Endometrium (tissue), 2 donors: ENCODE results near the gene RRM2.
"Not testable (repeated sequence)": the region's sequence is repeated elsewhere in the genome, so short reads cannot be mapped to it uniquely, and the experiment has no call there.

Experiments
- FAIRE-seq: peaks from 2 replicates; lab custom pipeline; 2012; peaks lifted over from hg19 to GRCh38; lab: Jason Lieb, UNC
- donor health status: control.
- donor health status: control.

The RRM2 gene

DNA sequence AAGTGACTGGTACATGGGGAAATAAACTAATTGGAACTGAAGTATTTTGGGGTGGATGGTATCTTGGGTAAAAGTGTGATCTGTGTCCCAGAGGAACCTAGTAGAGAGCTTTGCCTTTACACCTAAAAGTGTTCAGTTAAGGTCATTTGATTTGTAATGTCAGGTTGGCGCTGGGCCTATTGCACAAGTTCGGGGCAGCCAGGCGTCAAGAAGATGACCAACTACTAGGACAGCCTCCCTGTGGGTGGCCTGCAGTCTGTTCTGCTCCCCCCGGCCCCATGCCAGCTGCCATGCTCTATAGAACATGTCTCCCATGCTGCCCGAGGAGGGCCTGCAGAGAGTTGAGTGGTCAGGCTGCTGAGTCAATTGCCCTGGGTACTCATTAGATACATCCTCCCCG is 10.1 kb downstream of the RRM2 start:
- FAIRE-seq: no peak

DNA sequence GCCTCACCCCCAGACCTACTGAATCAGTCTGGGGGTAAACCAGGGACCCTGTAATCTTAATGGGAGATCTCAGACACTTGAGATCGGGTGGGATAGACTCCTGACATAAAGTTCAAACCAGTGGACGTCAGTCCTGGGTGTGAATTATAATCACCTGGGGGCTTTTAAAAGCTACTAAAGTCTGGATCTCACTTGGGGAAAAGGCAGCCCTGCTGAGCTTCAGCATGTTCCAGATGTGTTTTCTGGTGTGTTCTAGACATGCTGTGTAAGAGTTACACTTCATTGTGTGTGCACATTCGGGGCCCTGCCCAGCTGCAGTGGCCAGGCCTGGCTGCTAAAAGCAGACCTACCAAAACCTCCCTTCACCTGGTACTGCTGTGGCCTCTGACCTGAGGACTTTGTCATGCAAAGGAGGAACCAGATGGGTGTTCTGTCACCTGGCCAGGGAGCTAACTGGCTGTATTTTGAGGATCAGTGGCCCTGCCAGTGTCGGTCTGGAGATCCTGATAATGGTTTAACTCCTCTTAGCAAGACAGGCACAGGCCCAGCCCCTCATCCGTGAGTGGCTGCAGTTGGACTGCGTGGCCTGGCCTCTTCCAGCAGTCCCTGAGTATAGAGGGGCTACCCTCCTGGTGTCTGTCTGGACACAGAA is 10.6 kb downstream of the RRM2 start:
- FAIRE-seq: no peak

DNA sequence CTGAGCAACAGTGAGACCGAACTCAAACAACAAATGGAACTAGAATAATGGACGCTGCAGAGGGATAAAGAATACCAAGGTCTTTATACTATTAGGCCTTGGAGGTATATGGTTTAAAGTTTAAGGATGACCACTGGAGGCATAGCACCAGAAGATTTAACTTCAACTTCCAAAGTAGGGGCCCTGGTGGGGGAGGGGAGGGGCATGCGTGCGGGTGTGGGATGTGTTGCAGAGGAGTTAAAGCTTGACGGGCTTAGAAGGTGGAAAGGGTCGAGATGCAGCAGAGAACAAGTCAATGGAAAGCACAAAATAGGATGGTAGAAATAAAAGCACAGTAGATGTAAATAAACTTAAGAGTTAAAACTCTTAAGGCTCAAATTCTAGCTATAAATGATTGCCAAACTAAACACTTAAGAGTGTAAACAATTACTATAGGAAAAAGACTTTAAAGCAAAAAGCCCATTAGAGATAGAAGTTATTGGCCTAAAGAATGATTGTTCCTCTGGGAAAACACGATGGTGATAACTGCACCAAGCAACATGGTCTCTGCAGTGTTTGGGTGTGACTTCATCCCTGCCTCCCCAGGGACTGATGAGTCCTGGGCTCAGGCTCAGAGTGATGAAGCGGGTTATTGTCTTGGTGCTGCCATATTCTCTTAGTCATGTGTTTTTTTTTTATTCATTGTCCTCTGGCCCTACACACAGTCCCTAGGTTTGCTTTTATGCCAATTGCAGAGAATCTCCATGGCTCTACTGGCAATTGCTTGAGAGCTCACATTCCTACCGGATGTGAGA is 13.0 kb downstream of the RRM2 start:
- FAIRE-seq: no peak

DNA sequence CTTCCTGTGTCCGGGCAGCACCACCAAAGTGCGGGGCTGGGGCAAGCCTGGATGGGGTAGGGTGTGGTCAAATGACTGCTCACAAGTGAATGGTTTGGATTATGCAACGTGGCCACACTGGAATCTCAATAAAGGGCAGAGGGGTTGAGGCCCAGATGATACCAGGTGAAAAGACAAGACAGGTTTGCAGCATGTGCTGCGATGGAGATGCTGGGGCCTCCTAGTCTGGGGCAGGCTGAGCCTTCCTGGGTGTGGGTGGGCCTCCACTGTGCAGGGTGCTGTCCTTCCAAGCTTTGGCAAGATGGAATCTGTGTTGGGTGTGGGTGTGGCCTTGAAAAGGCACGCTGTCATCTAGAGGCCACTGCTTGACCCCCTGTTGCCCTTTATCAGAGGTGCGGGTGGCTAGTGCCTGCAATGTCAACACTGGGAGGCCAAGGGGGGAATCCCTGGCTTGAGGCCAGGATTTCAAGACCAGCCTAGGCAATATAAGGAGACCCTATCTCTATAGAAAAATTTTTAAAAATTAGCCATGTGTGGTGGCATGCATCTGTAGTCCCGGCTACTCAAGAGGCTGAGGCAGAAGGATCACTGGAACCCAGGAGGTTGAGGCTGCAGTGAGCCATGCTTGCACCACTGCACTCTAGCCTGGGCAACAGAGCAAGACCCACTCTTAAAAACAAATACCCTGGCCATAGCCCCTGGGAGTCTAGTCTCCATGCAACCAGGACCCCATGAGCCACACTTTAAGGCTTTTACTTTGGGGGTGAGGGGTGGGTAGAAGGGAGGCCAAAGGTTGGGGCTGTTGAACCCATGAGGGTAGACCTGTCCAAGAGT is 13.8 kb downstream of the RRM2 start:
- FAIRE-seq: no peak

DNA sequence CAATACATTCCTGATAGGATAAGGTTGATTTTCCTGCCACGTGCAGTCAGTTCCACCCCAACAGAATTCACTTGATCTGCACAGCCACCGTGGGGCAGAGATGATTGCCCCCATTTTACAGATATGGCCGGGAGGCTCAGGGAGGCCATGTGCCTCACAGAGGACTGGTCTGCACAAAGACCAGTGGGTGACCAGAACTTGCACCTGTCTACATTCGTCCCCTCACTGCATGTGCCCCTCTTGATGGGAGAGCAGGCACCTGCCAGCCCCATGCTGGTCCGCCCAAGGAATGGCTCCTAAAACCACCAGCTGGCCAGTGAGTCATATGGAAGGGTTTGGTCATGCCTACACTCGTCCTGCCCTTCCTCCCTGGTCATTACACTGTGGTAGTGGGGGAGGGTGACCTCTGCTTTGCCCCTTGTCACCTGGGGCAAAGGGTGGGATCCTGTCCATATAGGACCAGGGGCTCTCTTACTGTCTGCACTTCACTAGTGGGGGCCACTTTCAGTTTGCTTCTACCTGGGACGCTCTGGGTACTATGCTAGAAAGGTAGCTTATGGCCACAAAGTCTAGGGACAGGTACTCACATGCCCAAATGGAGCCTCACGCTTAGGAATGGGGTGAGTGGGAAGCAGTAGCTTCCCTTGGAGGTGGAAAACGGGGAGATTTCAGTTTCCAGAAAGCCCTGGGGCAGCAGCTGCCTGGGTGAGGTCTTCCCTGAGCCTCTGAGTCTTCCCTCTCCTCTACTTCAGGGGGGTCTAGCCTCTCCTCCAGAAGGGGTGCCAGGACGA is 14.7 kb downstream of the RRM2 start:
- FAIRE-seq: no peak

DNA sequence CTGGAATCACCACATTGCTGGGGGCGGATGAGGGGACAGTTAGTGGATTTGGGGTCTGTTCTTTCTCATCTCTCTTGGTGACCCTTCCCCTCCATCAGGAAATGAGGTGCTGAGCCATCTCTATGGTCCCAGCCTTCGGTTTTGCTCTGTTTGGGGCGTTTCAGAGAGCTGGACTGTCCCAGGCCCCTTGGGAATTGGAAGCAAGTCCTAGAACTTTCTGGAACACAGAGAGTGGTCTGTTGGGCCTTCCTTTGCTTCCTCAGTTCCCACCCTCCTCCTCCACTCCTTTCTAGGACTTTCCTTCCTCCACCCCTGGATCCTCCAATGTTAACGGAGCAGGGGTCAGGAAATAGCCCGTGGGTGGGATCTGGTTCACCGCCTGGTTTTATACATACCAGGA is 17.0 kb downstream of the RRM2 start:
- no peak for FAIRE-seq

DNA sequence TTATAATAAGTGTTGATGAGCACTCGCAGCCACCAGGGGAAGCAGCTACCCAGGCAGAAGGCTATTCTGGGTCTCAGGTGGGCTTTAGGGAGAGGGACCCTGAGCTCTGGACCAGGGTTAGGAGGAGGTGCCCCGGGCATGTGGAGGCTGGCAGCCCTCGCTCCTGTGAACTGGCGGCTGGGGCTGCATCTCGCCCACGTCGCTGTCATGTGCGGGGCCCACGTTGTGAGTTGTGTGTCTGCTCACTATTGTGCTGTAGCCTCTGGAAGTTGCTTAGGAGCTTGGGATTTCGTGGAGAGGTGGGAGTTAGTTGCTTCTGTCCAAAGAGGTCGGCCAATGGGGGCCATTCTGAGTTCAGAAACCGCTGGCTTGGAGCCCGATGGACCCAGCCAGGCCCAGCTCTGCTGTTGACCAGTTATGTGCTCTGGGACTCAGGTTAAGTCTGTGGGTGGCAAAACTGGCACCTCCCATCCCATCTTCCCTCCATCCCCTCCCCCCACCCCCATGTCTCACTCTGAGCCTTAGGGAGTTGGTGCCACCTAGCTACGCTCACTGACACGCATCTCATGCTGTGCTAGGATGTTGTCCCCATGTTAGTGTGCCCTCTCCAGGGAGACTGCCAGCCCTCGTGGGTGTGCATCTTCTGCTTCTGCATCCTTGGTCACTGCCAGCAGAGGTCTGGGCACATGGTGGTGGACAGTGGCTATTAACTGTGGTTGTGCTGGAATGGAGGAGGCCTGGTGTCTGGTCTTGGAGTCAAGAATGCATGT is 18.5 kb downstream of the RRM2 start:
- no peak for FAIRE-seq

DNA sequence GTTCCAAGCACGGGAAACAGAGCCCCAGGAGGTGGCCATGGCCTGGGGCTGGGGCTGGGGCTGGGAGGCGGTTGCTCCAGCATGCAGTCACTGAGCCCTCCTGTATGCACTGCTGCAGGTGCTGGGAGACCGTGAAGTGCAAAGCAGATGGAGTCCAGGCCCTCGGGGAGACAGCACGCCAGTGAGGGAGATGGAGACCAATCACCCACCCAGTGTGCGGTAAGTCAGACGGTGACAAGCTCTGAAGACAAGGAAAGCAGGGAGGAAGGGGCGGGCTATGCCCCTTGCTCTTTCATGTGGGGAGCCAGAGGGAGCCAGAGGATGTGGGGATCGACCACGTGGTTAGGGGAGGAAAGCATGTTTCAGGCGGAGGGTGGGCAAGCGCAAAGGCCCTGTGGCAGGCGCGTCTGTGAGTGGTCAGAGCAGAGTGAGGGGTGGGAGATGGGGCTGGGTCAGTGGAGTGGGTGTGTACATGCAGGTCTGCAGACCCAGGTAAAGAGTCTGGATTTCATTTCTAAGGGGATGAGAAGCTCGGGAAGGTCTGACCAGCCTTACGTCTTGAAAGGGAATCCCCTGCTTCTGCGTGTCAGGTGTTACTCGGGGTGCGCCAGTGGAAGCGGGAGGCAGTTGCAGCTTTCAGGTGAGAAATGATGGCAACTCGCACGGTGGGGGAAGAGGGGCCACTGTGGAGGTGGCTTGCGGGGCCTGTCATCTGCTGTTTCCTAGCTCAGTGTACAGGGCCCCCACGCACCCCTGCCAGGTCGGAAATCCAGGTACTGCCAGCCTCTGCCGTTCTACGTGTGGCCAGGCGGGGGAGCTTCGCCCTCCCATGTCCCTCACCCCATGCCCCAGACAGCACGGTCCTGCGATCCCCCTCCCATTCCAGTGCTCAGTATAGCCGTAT is 19.4 kb downstream of the RRM2 start:
- FAIRE-seq: no peak

DNA sequence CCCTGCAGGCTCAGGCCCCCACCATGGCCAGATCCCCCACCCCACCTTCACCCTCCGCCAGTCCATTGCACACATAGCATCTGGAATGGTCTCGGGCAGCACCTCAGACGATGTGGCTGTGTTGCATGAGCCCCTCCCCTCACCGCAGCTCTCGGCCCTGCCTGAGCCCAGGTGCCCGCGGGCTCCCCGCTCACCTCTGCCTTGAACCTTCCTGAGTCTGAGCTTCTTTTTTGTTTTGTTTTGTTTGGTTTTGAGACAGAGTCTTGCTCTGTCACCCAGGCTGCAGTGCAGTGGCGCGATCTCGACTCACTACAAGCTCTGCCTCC is 20.1 kb downstream of the RRM2 start:
- FAIRE-seq: no peak

DNA sequence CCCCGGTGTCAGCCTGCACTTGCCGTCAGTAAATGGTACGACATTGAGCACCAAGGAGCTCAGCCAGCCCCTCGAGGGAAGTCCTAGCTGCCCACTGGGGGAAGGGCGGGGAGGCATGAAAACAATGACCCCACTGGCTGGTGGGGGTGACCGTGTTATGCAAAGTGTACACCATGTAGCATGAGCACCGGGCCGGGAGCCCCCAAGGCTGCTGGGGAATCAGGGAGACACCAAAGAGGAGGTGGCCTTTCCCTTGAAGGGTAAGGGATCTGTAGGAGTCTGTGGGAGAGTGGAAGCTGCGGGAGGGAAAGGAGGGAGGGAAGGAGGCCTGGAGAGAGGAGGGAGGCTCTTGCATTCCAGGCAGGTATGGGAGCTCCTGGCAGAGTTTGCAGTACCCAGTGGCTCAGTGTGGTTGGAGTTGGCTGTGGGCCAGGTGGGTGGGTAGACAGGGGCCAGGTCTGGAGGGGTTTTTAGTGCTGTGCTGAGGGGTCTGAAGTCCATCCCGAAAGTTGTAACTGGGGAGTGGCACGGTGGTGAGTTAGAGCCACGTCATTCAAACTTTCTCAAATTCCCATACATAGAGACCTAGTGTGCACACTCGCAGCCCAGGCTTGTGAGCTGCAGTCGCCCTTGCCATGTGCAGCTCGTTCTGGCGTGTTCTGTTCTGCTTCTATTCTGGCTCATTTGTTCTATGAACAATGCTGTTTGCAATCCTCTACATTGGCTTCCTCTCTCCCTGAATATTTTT is 22.4 kb downstream of the RRM2 start:
- no peak for FAIRE-seq

DNA sequence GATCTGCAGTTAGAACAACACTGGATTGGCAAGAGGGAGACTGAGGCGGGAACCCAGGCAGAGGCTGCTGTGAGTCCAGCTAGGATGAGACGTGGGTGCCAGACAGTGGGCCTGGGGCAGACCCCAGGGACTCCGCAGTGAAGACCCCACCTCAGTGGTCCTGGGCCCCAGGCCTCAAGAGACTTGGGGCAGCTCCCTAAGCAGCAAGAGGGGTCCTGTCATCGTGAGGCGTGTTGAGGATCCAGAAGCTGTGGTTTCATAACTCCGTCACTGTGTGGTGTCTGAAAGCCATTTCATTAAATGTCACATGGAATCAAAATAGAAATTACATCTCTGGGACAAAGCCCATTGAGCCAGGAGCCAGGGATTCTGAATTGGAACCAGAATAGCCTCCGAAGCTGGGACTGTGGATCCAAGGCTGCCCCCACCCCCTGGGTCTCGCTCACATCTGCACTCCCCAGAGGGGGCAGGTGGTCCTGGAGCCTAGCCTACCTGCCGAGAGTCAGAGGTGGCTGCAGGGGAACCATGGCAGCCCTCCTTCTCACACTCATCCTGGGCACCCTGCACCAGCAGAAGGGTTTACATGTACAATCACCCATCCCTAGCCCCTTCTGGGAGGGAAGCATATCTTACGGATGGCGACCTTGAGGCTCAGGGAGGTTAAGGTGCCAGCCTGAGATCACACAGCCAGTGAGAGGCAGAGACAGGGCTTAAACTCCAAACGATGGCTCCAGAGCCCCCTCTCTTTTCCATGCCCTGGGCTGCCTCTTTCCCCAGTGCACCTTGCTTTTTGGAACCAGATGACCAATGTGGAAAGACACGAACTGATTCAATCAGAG is 23.2 kb downstream of the RRM2 start:
- no peak for FAIRE-seq

DNA sequence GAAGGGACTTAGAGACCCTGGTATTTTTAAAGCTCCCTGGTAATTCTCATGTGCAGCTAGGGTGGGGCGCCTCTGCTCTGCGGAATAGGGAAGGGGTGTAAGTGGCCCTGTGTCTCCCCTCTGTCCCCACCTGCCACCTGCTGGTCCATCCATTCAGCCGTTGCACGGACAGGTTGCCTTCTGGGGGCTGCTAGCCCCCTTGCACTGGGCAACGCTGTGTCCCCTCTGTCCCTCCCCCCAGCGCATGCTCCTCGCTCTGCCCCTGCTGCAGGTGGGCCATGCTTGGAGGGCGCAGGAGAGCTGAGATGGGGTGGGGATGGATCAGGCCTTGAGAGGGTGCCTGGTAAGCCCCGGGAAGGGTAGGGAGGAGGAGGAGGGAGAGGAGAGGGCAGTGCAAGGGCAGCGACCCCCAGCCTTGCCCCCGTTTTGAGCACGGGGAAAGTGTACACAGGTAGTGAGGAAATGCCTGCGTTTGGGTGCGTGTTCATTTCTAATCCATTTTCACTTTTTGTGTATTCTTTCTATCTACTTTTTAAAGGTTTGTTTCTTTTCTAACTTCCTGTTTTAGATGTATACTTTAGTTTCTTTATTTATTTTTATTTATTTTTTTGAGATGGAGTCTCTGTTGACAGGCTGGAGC is 23.9 kb downstream of the RRM2 start:
- no peak for FAIRE-seq

DNA sequence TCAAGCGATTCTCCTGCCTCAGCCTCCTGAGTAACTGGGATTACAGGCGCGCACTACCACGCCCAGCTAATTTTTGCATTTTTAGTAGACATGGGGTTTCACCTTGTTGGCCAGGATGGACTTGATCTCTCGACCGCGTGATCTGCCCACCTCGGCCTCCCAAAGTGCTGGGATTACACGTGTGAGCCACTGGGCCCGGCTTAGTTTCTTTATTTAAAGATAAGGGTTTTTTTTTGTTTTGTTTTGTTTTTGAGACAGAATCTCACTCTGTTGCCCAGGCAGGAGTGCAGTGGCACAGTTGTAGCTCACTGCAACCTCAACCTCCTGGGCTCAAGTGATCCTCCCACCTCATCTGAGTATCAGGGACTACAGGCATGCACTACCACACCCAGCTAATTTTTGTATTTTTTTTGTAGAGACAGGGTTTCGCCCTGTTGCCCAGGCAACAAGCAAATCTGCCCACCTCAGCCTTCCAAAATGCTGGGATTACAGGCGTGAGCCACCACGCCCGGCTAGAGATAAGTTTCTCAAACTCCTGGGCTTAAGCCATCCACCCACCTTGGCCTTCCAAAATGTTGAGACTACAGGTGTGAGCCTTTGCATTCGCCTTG is 24.6 kb downstream of the RRM2 start:
- not testable (repeated sequence) for FAIRE-seq

DNA sequence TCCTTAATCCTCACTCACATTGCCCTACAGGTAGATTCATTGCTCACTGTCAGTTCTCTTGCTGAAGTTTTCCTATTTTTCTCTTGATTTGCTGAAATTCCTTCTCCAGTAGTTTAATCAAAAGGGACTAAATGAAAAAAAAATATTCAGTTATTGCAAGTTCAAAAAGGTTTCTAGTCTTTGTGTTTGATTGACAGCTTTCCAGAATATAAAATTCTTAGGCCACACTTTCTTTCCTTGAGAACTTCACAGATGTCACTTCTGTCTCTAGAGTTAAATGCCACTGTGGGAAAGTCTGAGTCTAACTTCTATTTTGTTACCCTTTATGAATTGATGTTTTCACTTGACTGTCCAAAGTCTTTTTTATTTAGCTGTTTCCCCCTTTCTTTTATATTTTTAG is 25.7 kb downstream of the RRM2 start:
- no peak for FAIRE-seq

DNA sequence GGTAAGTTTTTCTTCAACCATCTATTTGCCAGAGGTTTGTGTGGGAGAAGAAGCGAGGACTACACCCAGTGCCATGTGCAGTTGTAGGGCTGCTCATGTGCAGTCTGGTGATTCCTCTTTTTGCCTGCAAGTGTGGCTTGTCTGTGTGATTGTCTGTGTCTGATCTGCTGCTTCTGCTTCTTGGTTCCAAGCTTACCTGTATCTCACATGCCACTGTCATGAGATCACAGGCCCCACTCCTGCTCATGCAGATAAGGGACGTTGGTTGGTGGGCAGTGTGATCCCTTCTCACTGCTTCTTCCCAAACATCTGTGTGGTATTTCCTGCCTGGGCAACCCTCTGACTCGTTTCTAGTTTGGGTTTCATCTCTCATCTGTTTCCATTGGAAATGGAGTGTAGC is 27.1 kb downstream of the RRM2 start:
- FAIRE-seq: no peak

DNA sequence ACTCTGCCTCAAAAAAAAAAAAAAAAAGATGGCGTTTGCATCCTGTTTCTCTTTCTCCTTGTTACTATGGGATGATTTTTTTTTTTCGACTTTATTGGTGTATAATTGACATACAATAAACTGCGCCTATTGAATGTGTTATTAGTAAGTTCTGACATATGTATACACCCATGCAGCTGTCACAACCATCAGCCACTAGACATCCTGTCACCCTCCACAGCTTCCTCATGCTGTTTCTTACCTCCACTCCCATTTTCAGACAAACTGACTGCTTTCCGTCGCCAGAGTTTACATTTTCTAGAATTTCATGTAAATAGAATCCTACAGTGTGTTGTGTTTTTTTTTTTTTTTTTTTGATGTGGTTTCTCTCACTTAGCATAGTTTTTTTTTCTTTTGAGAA is 27.9 kb downstream of the RRM2 start:
- FAIRE-seq: no peak

DNA sequence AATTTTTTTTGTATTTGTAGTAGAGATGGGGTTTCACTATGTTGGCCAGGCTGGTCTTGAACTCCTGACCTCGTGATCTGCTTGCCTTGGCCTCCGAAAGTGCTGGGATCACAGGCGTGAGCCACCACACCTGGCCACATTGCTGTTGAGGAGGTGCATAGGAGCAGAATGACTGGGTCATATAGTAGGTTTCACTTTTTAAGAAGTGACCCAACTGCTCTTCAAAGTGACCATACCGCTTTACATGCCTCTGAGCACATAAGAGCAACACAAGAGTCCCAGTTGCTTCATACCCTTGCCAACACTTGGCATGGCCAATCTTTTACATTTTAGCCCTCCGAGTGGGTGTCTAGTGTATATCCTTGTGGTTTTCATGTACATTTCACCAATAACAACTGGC is 28.9 kb downstream of the RRM2 start:
- FAIRE-seq: no peak

DNA sequence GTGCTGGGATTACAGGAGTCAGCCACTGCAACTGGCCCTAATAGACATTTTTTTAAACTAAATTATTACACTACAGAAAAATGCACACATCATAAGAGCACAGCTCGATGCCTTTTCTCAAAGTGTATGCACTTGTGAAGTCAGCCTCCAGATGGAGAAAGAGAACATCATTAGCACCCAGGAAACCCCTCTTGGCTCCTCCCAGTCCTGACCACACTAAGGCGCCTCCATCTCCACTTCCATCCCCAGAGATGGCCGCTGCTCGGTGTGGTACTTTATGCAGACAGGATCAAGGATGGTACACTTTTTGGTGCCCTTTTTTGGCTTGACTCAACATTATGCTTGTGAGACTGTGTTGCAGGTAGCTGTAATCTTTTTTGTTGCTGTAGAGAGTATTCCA is 34.8 kb downstream of the RRM2 start:
- FAIRE-seq: no peak
